GM19099 (cell line): Measurements from ENCODE around the gene OLIG1.

ENCODE experiments used
- POLR2A ChIP-seq: IDR thresholded peaks from 3 replicates; pipeline ENCODE4 v1.6.1; 2011; ENCODE audit warnings: low read depth; ENCODE audit not compliant: insufficient read length; ENCODE audit errors: extremely low read depth

The OLIG1 gene, protein sequence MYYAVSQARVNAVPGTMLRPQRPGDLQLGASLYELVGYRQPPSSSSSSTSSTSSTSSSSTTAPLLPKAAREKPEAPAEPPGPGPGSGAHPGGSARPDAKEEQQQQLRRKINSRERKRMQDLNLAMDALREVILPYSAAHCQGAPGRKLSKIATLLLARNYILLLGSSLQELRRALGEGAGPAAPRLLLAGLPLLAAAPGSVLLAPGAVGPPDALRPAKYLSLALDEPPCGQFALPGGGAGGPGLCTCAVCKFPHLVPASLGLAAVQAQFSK

DNA sequence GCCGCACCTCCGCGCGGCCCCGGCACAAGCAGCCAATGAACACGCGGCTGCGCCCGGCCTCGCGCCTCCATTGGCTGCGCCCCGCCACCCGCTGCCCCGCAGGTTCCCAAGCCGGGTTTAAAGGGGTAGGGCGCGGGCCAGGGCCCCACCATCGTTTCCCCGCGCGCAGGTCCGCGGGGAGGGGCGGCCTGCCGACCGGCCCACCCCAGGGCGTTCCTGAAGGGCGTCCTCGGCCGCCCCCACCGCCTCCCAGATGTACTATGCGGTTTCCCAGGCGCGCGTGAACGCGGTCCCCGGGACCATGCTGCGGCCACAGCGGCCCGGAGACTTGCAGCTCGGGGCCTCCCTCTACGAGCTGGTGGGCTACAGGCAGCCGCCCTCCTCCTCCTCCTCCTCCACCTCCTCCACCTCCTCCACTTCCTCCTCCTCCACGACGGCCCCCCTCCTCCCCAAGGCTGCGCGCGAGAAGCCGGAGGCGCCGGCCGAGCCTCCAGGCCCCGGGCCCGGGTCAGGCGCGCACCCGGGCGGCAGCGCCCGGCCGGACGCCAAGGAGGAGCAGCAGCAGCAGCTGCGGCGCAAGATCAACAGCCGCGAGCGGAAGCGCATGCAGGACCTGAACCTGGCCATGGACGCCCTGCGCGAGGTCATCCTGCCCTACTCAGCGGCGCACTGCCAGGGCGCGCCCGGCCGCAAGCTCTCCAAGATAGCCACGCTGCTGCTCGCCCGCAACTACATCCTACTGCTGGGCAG, at the start of gene OLIG1:
Gene OLIG1 (plus strand): TSS at position 148 of the 750 bp plus-strand sequence. CDS start 106 bp downstream, at position 254.
- no peak for TF ChIP-seq POLR2A

DNA sequence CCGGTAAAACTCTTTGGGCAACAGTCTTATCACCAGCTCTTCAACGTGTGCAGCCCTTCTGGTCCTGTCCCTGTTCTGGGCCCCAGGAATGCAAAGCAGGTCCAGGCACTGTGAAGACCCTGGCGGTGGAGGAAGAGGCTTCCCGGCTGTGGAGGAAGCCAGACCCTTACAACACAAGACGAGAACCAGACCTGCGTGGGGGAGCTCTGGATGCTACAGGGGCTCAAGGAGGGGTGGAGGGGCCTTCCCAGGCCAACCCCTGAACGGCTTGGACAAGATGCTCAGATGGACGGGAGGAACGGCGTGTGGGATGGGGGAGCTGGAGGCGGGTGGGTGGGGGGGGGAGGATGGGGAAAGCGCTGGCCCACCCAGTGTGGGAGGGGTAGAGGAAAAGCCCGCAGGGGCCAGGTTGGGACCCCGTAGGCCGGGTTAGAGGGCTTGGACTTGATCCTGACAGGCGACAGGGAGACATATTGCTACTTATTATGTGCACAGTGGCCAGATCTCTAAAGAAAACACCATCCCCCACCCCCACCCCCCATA, 49.3 kb upstream of the OLIG1 start:
- TF ChIP-seq POLR2A = no peak

DNA sequence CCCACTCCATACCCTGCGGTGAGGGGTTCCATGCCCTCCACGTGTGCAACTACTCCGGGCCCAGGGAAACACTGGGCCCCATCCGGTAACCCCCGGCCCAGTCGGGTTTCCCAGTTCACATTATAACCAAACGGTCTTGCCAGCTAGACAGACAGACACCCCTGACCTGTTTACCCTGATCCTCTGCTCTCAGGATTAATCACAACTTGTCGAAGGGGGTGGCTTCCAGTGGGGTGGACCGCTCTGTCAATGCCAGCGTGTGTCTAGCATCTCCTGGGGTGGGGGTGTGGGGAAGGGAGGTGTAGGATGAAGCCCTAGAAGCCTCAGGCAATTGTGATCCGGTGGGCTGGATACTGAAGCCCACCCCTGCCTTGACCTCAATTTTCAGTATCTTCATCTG, 48.8 kb upstream of the OLIG1 start:
- no peak for TF ChIP-seq POLR2A

DNA sequence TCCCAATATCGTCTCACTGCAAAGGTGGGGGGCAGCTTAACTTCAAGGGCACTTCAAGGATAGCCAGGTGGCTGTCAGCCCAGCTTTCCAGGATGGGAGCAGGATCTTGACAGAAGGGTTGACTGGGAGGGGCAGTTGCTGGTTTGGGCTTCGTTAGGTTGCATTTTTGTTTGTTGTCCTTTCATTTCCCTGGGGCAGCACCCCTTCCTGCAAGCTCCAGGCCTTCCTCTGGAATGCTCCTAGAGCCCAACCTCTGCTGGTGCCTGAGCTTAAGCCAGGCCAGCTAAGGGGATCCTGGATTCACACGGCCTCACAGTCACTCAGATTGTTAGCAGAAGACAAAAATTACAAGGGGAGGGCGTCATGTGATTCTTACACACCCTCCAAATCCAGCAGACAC, 48.3 kb upstream of the OLIG1 start:
- no peak for TF ChIP-seq POLR2A

DNA sequence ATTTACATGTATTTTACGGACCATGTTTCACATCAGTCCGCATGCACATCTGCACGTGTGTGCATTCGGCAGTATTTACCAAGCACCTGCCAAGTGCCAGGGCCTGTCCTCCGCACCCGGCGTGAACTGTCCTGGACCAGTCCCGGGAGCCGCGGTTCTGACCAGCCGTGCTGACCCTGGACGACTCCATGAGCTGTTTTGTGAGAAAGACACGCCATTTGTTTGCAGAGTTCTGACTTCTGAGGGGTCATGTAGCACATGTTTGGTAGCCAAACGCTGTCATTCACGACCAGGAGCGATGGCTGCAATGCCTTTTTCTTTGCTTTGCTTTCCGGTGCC, 47.5 kb upstream of the OLIG1 start:
- no peak for TF ChIP-seq POLR2A

DNA sequence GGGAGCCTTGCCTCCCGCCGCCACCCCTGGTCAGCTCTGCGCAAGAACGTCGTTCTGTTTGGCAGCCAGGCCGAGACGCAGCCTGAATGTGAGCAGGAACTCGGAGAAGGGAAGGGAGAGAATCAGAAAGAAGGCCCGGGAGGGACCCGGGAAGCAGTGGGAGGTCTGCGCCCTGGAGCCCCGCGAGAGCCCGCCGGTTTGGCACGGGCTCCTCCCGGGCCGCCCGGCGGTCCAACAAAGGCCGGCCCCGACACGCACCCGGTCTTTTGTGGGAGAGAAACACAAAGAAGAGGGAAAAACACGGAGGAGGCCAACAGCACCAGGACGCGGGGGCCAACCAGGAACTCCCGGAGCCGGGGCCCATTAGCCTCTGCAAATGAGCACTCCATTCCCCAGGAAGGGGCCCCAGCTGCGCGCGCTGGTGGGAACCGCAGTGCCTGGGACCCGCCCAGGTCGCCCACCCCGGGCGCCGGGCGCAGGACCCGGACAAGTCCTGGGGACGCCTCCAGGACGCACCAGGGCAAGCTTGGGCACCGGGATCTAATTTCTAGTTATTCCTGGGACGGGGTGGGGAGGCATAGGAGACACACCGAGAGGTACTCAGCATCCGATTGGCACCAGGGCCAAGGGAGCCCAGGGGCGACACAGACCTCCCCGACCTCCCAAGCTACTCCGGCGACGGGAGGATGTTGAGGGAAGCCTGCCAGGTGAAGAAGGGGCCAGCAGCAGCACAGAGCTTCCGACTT, 46.9 kb upstream of the OLIG1 start:
- no peak for TF ChIP-seq POLR2A

DNA sequence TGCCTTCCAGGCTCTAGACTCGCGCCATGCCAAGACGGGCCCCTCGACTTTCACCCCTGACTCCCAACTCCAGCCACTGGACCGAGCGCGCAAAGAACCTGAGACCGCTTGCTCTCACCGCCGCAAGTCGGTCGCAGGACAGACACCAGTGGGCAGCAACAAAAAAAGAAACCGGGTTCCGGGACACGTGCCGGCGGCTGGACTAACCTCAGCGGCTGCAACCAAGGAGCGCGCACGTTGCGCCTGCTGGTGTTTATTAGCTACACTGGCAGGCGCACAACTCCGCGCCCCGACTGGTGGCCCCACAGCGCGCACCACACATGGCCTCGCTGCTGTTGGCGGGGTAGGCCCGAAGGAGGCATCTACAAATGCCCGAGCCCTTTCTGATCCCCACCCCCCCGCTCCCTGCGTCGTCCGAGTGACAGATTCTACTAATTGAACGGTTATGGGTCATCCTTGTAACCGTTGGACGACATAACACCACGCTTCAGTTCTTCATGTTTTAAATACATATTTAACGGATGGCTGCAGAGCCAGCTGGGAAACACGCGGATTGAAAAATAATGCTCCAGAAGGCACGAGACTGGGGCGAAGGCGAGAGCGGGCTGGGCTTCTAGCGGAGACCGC, 46.3 kb upstream of the OLIG1 start:
- no peak for TF ChIP-seq POLR2A

DNA sequence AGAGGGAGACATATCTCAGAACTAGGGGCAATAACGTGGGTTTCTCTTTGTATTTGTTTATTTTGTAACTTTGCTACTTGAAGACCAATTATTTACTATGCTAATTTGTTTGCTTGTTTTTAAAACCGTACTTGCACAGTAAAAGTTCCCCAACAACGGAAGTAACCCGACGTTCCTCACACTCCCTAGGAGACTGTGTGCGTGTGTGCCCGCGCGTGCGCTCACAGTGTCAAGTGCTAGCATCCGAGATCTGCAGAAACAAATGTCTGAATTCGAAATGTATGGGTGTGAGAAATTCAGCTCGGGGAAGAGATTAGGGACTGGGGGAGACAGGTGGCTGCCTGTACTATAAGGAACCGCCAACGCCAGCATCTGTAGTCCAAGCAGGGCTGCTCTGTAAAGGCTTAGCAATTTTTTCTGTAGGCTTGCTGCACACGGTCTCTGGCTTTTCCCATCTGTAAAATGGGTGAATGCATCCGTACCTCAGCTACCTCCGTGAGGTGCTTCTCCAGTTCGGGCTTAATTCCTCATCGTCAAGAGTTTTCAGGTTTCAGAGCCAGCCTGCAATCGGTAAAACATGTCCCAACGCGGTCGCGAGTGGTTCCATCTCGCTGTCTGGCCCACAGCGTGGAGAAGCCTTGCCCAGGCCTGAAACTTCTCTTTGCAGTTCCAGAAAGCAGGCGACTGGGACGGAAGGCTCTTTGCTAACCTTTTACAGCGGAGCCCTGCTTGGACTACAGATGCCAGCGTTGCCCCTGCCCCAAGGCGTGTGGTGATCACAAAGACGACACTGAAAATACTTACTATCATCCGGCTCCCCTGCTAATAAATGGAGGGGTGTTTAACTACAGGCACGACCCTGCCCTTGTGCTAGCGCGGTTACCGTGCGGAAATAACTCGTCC, 45.5 kb upstream of the OLIG1 start:
- no peak for TF ChIP-seq POLR2A

DNA sequence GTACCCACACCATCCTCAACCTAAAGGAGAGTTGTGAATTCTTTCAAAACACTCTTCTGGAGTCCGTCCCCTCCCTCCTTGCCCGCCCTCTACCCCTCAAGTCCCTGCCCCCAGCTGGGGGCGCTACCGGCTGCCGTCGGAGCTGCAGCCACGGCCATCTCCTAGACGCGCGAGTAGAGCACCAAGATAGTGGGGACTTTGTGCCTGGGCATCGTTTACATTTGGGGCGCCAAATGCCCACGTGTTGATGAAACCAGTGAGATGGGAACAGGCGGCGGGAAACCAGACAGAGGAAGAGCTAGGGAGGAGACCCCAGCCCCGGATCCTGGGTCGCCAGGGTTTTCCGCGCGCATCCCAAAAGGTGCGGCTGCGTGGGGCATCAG, 44.8 kb upstream of the OLIG1 start:
- no peak for TF ChIP-seq POLR2A

DNA sequence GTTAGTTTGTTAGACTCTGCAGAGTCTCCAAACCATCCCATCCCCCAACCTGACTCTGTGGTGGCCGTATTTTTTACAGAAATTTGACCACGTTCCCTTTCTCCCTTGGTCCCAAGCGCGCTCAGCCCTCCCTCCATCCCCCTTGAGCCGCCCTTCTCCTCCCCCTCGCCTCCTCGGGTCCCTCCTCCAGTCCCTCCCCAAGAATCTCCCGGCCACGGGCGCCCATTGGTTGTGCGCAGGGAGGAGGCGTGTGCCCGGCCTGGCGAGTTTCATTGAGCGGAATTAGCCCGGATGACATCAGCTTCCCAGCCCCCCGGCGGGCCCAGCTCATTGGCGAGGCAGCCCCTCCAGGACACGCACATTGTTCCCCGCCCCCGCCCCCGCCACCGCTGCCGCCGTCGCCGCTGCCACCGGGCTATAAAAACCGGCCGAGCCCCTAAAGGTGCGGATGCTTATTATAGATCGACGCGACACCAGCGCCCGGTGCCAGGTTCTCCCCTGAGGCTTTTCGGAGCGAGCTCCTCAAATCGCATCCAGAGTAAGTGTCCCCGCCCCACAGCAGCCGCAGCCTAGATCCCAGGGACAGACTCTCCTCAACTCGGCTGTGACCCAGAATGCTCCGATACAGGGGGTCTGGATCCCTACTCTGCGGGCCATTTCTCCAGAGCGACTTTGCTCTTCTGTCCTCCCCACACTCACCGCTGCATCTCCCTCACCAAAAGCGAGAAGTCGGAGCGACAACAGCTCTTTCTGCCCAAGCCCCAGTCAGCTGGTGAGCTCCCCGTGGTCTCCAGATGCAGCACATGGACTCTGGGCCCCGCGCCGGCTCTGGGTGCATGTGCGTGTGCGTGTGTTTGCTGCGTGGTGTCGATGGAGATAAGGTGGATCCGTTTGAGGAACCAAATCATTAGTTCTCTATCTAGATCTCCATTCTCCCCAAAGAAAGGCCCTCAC, 44.2 kb upstream of the OLIG1 start, which contains the start of gene OLIG2:
Gene OLIG2 (plus strand): TSS at position 447 of the 954 bp plus-strand sequence. CDS start 928 bp downstream, outside the sequence.
- TF ChIP-seq POLR2A = no peak

DNA sequence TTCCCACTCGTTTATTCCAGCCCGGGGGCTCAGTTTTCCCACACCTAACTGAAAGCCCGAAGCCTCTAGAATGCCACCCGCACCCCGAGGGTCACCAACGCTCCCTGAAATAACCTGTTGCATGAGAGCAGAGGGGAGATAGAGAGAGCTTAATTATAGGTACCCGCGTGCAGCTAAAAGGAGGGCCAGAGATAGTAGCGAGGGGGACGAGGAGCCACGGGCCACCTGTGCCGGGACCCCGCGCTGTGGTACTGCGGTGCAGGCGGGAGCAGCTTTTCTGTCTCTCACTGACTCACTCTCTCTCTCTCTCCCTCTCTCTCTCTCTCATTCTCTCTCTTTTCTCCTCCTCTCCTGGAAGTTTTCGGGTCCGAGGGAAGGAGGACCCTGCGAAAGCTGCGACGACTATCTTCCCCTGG, 43.5 kb upstream of the OLIG1 start:
- no peak for TF ChIP-seq POLR2A

DNA sequence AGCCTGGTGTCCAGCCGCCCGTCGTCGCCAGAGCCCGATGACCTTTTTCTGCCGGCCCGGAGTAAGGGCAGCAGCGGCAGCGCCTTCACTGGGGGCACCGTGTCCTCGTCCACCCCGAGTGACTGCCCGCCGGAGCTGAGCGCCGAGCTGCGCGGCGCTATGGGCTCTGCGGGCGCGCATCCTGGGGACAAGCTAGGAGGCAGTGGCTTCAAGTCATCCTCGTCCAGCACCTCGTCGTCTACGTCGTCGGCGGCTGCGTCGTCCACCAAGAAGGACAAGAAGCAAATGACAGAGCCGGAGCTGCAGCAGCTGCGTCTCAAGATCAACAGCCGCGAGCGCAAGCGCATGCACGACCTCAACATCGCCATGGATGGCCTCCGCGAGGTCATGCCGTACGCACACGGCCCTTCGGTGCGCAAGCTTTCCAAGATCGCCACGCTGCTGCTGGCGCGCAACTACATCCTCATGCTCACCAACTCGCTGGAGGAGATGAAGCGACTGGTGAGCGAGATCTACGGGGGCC, 43.0 kb upstream of the OLIG1 start:
- no peak for TF ChIP-seq POLR2A
